Transverse colon (tissue), 4 donors: Measurements from ENCODE around the gene TECPR1. TPM values are rescaled to one million over a fixed set of nuclear protein-coding genes. Genes with fewer than 3 reads are reported as not detected.
A peak's percentile ranks its signal among the peaks of the same experiment; 100 is the strongest.
"Not testable (repeated sequence)": the region's sequence is repeated elsewhere in the genome, so short reads cannot be mapped to it uniquely, and the experiment has no call there.

ENCODE experiments used
- DNase-seq: peaks from one replicate; pipeline ENCODE4 v3.0.0-alpha.2; 2019
- H3K27ac ChIP-seq, 4 donors: fragments of 200-600 bp; sonication (generic); 2 replicates each; pipeline ENCODE4 v1.5.1; 2016 to 2018; ENCODE audit warnings: inconsistent platforms in 4 of 4
- H3K27me3 ChIP-seq: fragments of 200-600 bp; sonication (generic); 2 replicates; pipeline ENCODE4 v1.5.1; 2017; ENCODE audit warnings: inconsistent platforms
- H3K36me3 ChIP-seq, 4 donors: fragments of 200-600 bp; sonication (generic); 2 replicates each; pipeline ENCODE4 v1.5.1; 2017 to 2019; ENCODE audit warnings: inconsistent platforms in 4 of 4
- H3K4me1 ChIP-seq, 4 donors: fragments of 200-600 bp; sonication (generic); 2 replicates each; pipeline ENCODE4 v1.5.1; 2017 to 2020; ENCODE audit warnings: inconsistent platforms in 4 of 4
- H3K4me3 ChIP-seq, 4 donors: fragments of 200-600 bp; sonication (generic); 1 replicate in 1 of 4; 2 replicates in 3 of 4; pipeline versions ENCODE4 v1.5.1 to v1.6.1; 2017 to 2019; ENCODE audit warnings: inconsistent platforms in 4 of 4
- H3K9me3 ChIP-seq, 2 donors: fragments of 200-600 bp; sonication (generic); 2 replicates each; pipeline ENCODE4 v1.5.1; 2017 to 2019; ENCODE audit warnings: inconsistent platforms in 2 of 2
- CTCF ChIP-seq, 5 experiments: fragments of 200-600 bp in 3 of 5; fragments of 450-650 bp in 2 of 5; sonication (generic) in 3 of 5; IDR thresholded peaks; 1 replicate in 2 of 5; 2 replicates in 3 of 5; pipeline ENCODE4 v1.5.1; 2016 to 2017; ENCODE audit warnings: antibody characterized with exemption in 5 of 5, inconsistent platforms in 3 of 5, mild to moderate bottlenecking in 2 of 5, moderate library complexity in 1 of 5
- EP300 ChIP-seq: sonication (generic); formaldehyde crosslinking; IDR thresholded peaks from one replicate; pipeline ENCODE4 v1.6.1; 2017; ENCODE audit warnings: antibody characterized with exemption, low read depth
- POLR2A ChIP-seq: fragments of 450-650 bp; IDR thresholded peaks from one replicate; pipeline ENCODE4 v1.6.1; 2016; ENCODE audit warnings: antibody characterized with exemption, mild to moderate bottlenecking, moderate library complexity
- POLR2AphosphoS5 ChIP-seq, 3 donors: sonication (generic); formaldehyde crosslinking; IDR thresholded peaks; one replicate each; pipeline ENCODE4 v1.6.1; 2016; ENCODE audit warnings: antibody characterized with exemption in 3 of 3
- WGBS, 2 donors: methylation state at CpG; one replicate each; pipeline ENCODE4 v1.1.5; 2018; ENCODE audit warnings: low coverage in 1 of 2; 5-methylcytosine and 5-hydroxymethylcytosine counted together
- in situ Hi-C, 4 donors: fragments of 200-750 bp; cut with MboI; loops; one replicate each; pipeline versions ENCODE4 v1.15.0 to v1.15.1; 2017; ENCODE audit warnings: low sequenced_read_pairs in 3 of 4, low pct_ligation_motif_present in 1 of 4, low pct_unique_long_range_greater_than_20kb in 1 of 4
- intact Hi-C: fragments of 100-400 bp; cut with DNase I; formaldehyde crosslinking; loops from one replicate; pipeline ENCODE4 v1.15.1; 2023; ENCODE audit warnings: low total_unique reads
- total RNA-seq, 4 donors: library from RNA; depleted of rRNA; stranded (reverse); fragments of >200 nt; gene quantifications; one replicate each; pipeline ENCODE4 v1.1.0, GENCODE V29; 2016

TECPR1 gene
- total RNA-seq, 4 donors from 2014 or later = 23.1 to 43.0 (median 28.8) TPM

- peaks cover 0 to 8% (median 0%) of the 10 kb centered on the region in 4 donors for H3K36me3 ChIP-seq
- H3K4me3 ChIP-seq = no peak overlapping the region
- DNase-seq = no peak
- H3K4me1 ChIP-seq = no peaks in the 10 kb centered on the region
- WGBS, 2 donors = 89% methylated on average over 8 to 15 of the region's 15 CpGs
- no peak overlapping the region for H3K27ac ChIP-seq
- no peaks in the 10 kb centered on the region for H3K27me3 ChIP-seq
- no peaks in the 10 kb centered on the region for H3K9me3 ChIP-seq
- in situ Hi-C loops (no loop called here), intact Hi-C loops (no loop called here)
- TF ChIP-seq CTCF (IDR thresholded peaks at IDR 0.05) (no peak), POLR2AphosphoS5 (IDR thresholded peaks at IDR 0.05) (no peak), POLR2A (no peak), EP300 (no peak)
These were observed 28.6 kb downstream of the TECPR1 start for GRCh38 chr7:98223351-98223897.

DNA sequence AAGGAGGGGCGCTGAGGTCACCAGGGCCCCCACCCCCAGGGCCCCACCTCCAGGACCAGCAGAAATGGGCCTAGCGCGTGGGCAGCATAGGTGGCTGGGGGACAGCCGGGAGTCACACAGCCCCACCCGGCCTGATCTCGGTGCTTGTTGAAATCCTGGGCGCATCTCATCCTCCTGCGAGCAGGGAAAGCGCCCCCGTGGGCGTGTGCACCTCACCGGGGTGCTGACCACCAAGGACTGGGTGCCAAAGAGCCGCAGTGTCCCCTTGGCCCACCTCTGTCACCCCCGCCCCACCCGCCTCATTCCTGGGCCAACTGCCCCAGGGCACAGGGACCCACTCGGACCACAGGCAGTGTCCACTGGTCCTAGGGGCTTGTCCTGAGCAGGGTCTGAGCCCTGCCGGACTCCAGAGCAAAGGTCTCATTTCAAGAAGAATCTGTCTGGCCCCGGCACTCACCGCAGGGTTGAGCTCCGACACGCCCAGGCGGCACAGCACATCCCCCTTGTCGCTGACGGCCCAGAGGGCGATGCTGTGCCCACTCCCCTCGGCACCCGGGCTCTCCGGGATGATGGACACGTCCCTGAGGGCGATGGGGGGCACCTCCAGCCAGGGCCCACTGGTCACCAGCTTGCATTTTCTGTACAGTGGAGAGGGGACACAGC lies 29.4 kb downstream of the TECPR1 start:
- no peaks in the 10 kb centered on the region for H3K4me1 ChIP-seq
- no peak overlapping the region for H3K27ac ChIP-seq
- no peak for DNase-seq
- H3K27me3 ChIP-seq = no peaks in the 10 kb centered on the region
- H3K9me3 ChIP-seq = no peaks in the 10 kb centered on the region
- H3K36me3 ChIP-seq = peaks cover 0 to 8% (median 0%) of the 10 kb centered on the region in 4 donors
- TF ChIP-seq POLR2AphosphoS5 (IDR thresholded peaks at IDR 0.05) (no peak), POLR2A (no peak), CTCF (IDR thresholded peaks at IDR 0.05) (no peak), EP300 (no peak)
- WGBS, 2 donors = 96% methylated on average over 29 of the region's 30 CpGs; no CpG with 5 or more reads in 1 of the 2 donors
- in situ Hi-C loops = no loop called here
- no peak overlapping the region for H3K4me3 ChIP-seq
- intact Hi-C loops = no loop called here

DNA sequence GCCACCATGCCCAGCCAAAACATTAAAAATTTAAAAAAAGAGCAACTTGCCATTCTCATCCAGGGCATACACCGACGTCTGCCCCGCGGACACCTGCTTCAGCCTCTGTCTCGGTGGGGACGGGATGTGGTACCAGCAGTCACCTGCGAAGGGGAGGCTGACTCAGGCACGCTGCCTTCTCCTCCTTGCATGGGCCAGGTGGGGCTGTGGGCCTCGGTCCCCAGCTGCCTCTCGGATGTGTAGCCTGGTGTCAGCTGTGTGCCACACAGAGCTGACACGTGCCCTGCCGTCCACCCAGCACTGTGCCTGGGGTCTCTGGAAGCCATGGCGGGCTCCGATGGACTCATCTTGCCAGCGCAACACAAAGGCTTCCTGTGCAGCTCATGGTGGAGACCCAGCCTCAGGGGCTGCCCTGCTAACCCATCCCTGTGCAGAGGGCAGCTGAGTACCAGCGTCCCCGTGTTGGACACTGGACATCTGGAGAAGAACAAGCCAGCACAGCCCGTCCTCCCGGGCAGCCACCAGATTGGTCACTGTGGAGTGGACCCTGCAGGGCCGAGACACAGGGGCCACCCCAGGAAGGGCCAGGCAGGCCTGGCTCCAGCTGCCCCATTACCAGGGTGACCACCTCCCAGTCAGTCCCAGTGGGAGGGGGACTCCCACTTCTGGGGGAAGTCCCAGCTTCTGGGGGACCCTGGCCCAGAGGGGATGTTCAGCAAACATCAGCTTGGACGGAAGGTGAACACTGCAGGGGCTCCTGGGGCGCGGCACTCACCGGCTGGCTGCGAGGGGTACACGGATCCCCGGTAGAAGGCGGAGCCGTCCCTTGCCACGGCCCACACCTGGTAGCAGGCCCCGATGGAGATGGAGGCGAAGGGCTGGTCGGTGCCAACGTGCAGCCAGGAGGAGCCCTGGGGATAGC lies 30.2 kb downstream of the TECPR1 start:
- Histone ChIP-seq H3K9me3 (no peaks in the 10 kb centered on the region), H3K27ac (no peak overlapping the region), H3K4me1 (no peaks in the 10 kb centered on the region), H3K27me3 (no peaks in the 10 kb centered on the region), H3K4me3 (no peak overlapping the region), H3K36me3 (peaks cover 0 to 8% (median 0%) of the 10 kb centered on the region in 4 donors)
- TF ChIP-seq POLR2AphosphoS5 (IDR thresholded peaks at IDR 0.05) = no peak
- no peak for TF ChIP-seq CTCF (IDR thresholded peaks at IDR 0.05)
- no peak for TF ChIP-seq POLR2A
- in situ Hi-C loops (no loop called here), intact Hi-C loops (no loop called here)
- no peak for DNase-seq
- 97% methylated on average over 34 of the region's 34 CpGs; no CpG with 5 or more reads in 1 of the 2 donors for WGBS, 2 donors

- in situ Hi-C loops, H3K36me3 ChIP-seq, H3K4me3 ChIP-seq, H3K4me1 ChIP-seq, DNase-seq, H3K9me3 ChIP-seq, intact Hi-C loops, H3K27me3 ChIP-seq: not testable (repeated sequence)
- WGBS, 2 donors = 77 to 94% methylated on average over 3 to 6 of the region's 6 CpGs
- H3K27ac ChIP-seq = peak overlapping the region in 1 of 4 donors; percentile 46
These were observed 32.6 kb downstream of the TECPR1 start for GRCh38 chr7:98219382-98219781.
